SU-DHL-6 (cell line): ENCODE measurements around the gene TENT4B.

Experiments
- H2AFZ ChIP-seq: fragments of 200-600 bp; sonication (generic); 2 replicates; pipeline ENCODE4 v1.6.1; 2014; ENCODE audit warnings: low read depth, mild to moderate bottlenecking, moderate library complexity, mixed read lengths, antibody characterized with exemption, low read length; ENCODE audit not compliant: severe bottlenecking
- H3F3A ChIP-seq: fragments of 200-600 bp; shearing (Covaris generic); 2 replicates; pipeline ENCODE4 v1.6.0; 2016; ENCODE audit warnings: antibody characterized with exemption, mild to moderate bottlenecking; ENCODE audit not compliant: insufficient read depth
- H3K27ac ChIP-seq: fragments of 200-600 bp; sonication (generic); 2 replicates; pipeline ENCODE4 v1.5.1; 2016; ENCODE audit warnings: low read depth, mild to moderate bottlenecking, low read length, moderate library complexity, mixed read lengths
- H3K27me3 ChIP-seq: fragments of 200-600 bp; sonication (generic), shearing (Covaris generic); 2 replicates; pipeline ENCODE4 v1.6.0; 2014; ENCODE audit warnings: mild to moderate bottlenecking, low read length
- H3K36me3 ChIP-seq: fragments of 200-600 bp; sonication (generic); 2 replicates; pipeline ENCODE4 v1.6.1; 2014; ENCODE audit warnings: mild to moderate bottlenecking, low read length, mixed read lengths
- H3K4me2 ChIP-seq: fragments of 300-600, 200-600 bp; shearing (Covaris generic), sonication (generic); 2 replicates; pipeline ENCODE4 v1.6.0; 2014; ENCODE audit warnings: low read length, low read depth, mild to moderate bottlenecking; ENCODE audit not compliant: poor library complexity, severe bottlenecking
- H3K4me3 ChIP-seq: fragments of 200-600 bp; sonication (generic); 2 replicates; pipeline ENCODE4 v1.5.1; 2014; ENCODE audit warnings: antibody characterized with exemption, low read length, mild to moderate bottlenecking, mixed read lengths; ENCODE audit not compliant: insufficient read depth, poor library complexity, severe bottlenecking
- H3K79me2 ChIP-seq: fragments of 200-600 bp; sonication (generic); 2 replicates; pipeline ENCODE4 v1.6.1; 2014; ENCODE audit warnings: mild to moderate bottlenecking, low read length, moderate library complexity; ENCODE audit not compliant: insufficient read depth
- H3K9ac ChIP-seq: fragments of 200-600 bp; sonication (generic); 2 replicates; pipeline ENCODE4 v1.7.0; 2014; ENCODE audit warnings: mild to moderate bottlenecking, low read length
- H3K9me2 ChIP-seq: fragments of 200-600 bp; sonication (generic); replicated peaks from 2 replicates; pipeline ENCODE4 v1.6.1; 2014; ENCODE audit warnings: low read length; ENCODE audit not compliant: insufficient read depth
- H3K9me3 ChIP-seq: fragments of 200-600 bp; sonication (generic); 2 replicates; pipeline ENCODE4 v1.6.1; 2014; ENCODE audit warnings: low read length, mixed read lengths; ENCODE audit not compliant: insufficient read depth
- H4K20me1 ChIP-seq: fragments of 200-600 bp; sonication (generic); 2 replicates; pipeline ENCODE4 v1.6.1; 2014; ENCODE audit warnings: low read depth, mild to moderate bottlenecking, antibody characterized with exemption, low read length, moderate library complexity, mixed read lengths
- CTCF ChIP-seq: fragments of 200-600 bp; sonication (generic); IDR thresholded peaks from one replicate; pipeline ENCODE4 v1.5.1; 2017; ENCODE audit warnings: antibody characterized with exemption, mild to moderate bottlenecking, low read length, moderate library complexity; ENCODE audit not compliant: insufficient read depth, poor library complexity, severe bottlenecking
- EZH2phosphoT487 ChIP-seq: fragments of 200-600 bp; sonication (generic), shearing (Covaris generic); conservative IDR thresholded peaks from 2 replicates; pipeline ENCODE4 v1.6.1; 2018; ENCODE audit warnings: mild to moderate bottlenecking, antibody characterized with exemption, low read length, moderate library complexity, mixed read lengths

TENT4B gene

GRCh38 chr16:50195756-50196155 is 42.6 kb downstream of the TENT4B start:
- Histone ChIP-seq H3K4me3 (no peak overlapping the region), H4K20me1 (no peaks in the 10 kb centered on the region), H3K4me2 (no peak overlapping the region), H3K36me3 (no peaks in the 10 kb centered on the region), H3K9me2 (no peaks in the 10 kb centered on the region), H3K27ac (no peak overlapping the region), H3K9ac (no peak overlapping the region), H2AFZ (no peak overlapping the region), H3K27me3 (no peaks in the 10 kb centered on the region), H3F3A (0 out of 2 replicates have a peak, but pooled peaks cover 8% of the 10 kb centered on the region), H3K79me2 (peaks cover 11% of the 10 kb centered on the region), H3K9me3 (no peaks in the 10 kb centered on the region)
- TF ChIP-seq EZH2phosphoT487 (no peak), CTCF (no peak)

- H3K27ac ChIP-seq: no peak overlapping the region
Observed at GRCh38 chr16:50197582-50197981, 44.5 kb downstream of the TENT4B start.

DNA sequence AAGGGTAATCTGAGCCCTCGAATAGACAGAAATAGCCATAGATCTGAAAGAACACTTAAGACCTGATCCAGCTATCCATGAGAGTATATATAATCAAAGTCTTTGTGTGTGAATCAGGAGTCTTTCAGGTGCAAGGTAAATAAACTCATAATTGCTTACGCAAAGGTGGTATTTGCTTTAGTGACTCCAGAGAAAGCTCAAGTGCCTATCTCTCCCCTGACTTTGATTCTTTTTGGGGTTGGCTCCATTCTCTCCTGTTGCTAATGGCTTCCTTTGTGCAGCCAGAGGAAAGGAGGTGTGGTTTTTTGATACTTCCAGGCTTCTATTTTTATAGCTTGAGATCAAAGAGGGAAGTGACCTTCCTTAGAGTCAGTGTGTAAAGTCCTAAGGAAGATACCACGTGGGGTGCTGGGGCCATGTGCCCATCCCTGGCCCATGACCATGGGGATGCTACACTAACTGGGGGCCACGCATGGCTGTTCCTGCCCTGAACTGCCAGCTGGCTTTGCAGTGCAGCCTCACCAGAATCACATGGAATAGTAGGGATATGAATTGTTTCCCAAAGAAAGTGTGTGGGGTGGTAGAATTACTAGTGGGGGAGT is 45.8 kb downstream of the TENT4B start:
- TF ChIP-seq CTCF (no peak), EZH2phosphoT487 (no peak)
- H3K4me3 ChIP-seq: no peak overlapping the region
- H3K27me3 ChIP-seq: no peaks in the 10 kb centered on the region
- peaks cover 11% of the 10 kb centered on the region for H3K79me2 ChIP-seq
- H3K27ac ChIP-seq: no peak overlapping the region
- no peak overlapping the region for H2AFZ ChIP-seq
- no peak overlapping the region for H3K9ac ChIP-seq
- peaks cover 3% of the 10 kb centered on the region; the same call in 1 of the 2 replicates for H4K20me1 ChIP-seq
- H3K36me3 ChIP-seq: no peaks in the 10 kb centered on the region
- no peaks in the 10 kb centered on the region for H3K9me2 ChIP-seq
- 0 out of 2 replicates have a peak, but pooled peaks cover 8% of the 10 kb centered on the region for H3F3A ChIP-seq
- H3K9me3 ChIP-seq: no peaks in the 10 kb centered on the region
- no peak overlapping the region for H3K4me2 ChIP-seq

More at GRCh38 chr16:50197582-50197981, 44.5 kb downstream of the TENT4B start:
- H4K20me1 ChIP-seq: 0 out of 2 replicates have a peak, but pooled peaks cover 3% of the 10 kb centered on the region
- peaks cover 14% of the 10 kb centered on the region for H3K79me2 ChIP-seq
- no peaks in the 10 kb centered on the region for H3K27me3 ChIP-seq
- H3K4me2 ChIP-seq: no peak overlapping the region
- H3K9me2 ChIP-seq: no peaks in the 10 kb centered on the region
- no peak overlapping the region for H3K9ac ChIP-seq
- H3K4me3 ChIP-seq: no peak overlapping the region
- H3K36me3 ChIP-seq: no peaks in the 10 kb centered on the region
- H3F3A ChIP-seq: 0 out of 2 replicates have a peak, but pooled peaks cover 8% of the 10 kb centered on the region
- H3K9me3 ChIP-seq: no peaks in the 10 kb centered on the region
- no peak overlapping the region for H2AFZ ChIP-seq
- TF ChIP-seq EZH2phosphoT487: no peak
- TF ChIP-seq CTCF: no peak
